T-cell (primary cell): ENCODE measurements around the gene LENG9. TPM values are rescaled to one million over a fixed set of nuclear protein-coding genes. Genes with fewer than 3 reads are reported as not detected.
A peak's percentile ranks its signal among the peaks of the same experiment; 100 is the strongest.

Source experiments
- ATAC-seq, 4 experiments: fragments of 200-7000 bp in 3 of 4; fragments of 150-1000 bp in 1 of 4; cut with Tn5 transposase; replicated peaks in 1 of 4; 1 replicate in 3 of 4; 2 replicates in 1 of 4; pipeline ENCODE4 v1.10.0; 2021; ENCODE audit warnings: moderate library complexity in 3 of 4, mild to moderate bottlenecking in 2 of 4, moderate number of reproducible peaks in 1 of 4
- CTCF ChIA-PET, 2 donors: fragments of 300-600 bp; sonication (Branson Sonifier 250); formaldehyde crosslinking; loops; one replicate each; lab custom pipeline; 2022; ENCODE audit warnings: antibody characterized with exemption in 2 of 2; lab: Charles Lee
- POLR2A ChIA-PET, 2 donors: fragments of 300-600 bp; sonication (Branson Sonifier 250); formaldehyde crosslinking; loops; one replicate each; lab custom pipeline; 2022; ENCODE audit warnings: antibody characterized with exemption in 2 of 2; lab: Charles Lee
- DNase-seq, 35 experiments: peaks; one replicate each; pipeline versions ENCODE4 v3.0.0 to v3.0.0-alpha.2; 2013 to 2023
- H3K27ac ChIP-seq: one replicate; pipeline ENCODE4 v1.5.1; 2013; ENCODE audit warnings: low read length
- H3K27me3 ChIP-seq, 2 experiments: replicated peaks in 1 of 2; 1 replicate in 1 of 2; 2 replicates in 1 of 2; pipeline versions ENCODE4 v1.6.1 to v1.7.0; 2013; ENCODE audit warnings: low read length in 1 of 2, mixed read lengths in 1 of 2; ENCODE audit not compliant: control insufficient read depth in 2 of 2, insufficient read depth in 2 of 2; ENCODE audit errors: extremely low read depth in 1 of 2
- H3K36me3 ChIP-seq, 2 donors: 1 replicate in 1 of 2; 2 replicates in 1 of 2; pipeline versions ENCODE4 v1.6.1 to v1.7.0; 2013; ENCODE audit warnings: low read length in 1 of 2; ENCODE audit not compliant: control insufficient read depth in 2 of 2, insufficient read depth in 1 of 2; ENCODE audit errors: extremely low read depth in 1 of 2
- H3K4me1 ChIP-seq, 2 experiments: 1 replicate in 1 of 2; 2 replicates in 1 of 2; pipeline versions ENCODE4 v1.6.1 to v1.7.0; 2013; ENCODE audit warnings: low read length in 2 of 2, mixed read lengths in 1 of 2; ENCODE audit not compliant: insufficient read depth in 2 of 2, control insufficient read depth in 1 of 2; ENCODE audit errors: extremely low read depth in 1 of 2
- H3K4me3 ChIP-seq, 2 donors: 1 replicate in 1 of 2; 2 replicates in 1 of 2; pipeline versions ENCODE4 v1.5.1 to v1.7.0; 2013; ENCODE audit warnings: mild to moderate bottlenecking in 2 of 2, low read length in 1 of 2, moderate library complexity in 1 of 2; ENCODE audit not compliant: control insufficient read depth in 1 of 2; ENCODE audit errors: extremely low read depth in 1 of 2
- H3K9me3 ChIP-seq: 2 replicates; pipeline ENCODE4 v1.7.0; 2013
- H3K27ac Mint-ChIP-seq, 2 donors: one replicate each; pipeline ENCODE4 v1.8.0; 2020 to 2021; ENCODE audit warnings: mild to moderate bottlenecking in 2 of 2, mixed read lengths in 2 of 2
- H3K27me3 Mint-ChIP-seq, 2 donors: one replicate each; pipeline ENCODE4 v1.8.0; 2021 to 2022; ENCODE audit warnings: mixed read lengths in 2 of 2
- H3K36me3 Mint-ChIP-seq: one replicate; pipeline ENCODE4 v1.8.0; 2021; ENCODE audit warnings: mixed read lengths
- H3K4me1 Mint-ChIP-seq, 3 donors: one replicate each; pipeline ENCODE4 v1.8.0; 2020 to 2022; ENCODE audit warnings: mixed read lengths in 3 of 3, mild to moderate bottlenecking in 1 of 3
- H3K4me3 Mint-ChIP-seq, 3 donors: one replicate each; pipeline ENCODE4 v1.8.0; 2020 to 2022; ENCODE audit warnings: mild to moderate bottlenecking in 3 of 3, mixed read lengths in 3 of 3, moderate library complexity in 3 of 3
- H3K9me3 Mint-ChIP-seq, 3 donors: one replicate each; pipeline ENCODE4 v1.8.0; 2020 to 2022; ENCODE audit warnings: mixed read lengths in 3 of 3
- WGBS: methylation state at CpG from one replicate; pipeline ENCODE4 v1.1.5; 2013; ENCODE audit warnings: missing lambda C conversion rate; ENCODE audit not compliant: insufficient coverage; 5-methylcytosine and 5-hydroxymethylcytosine counted together
- total RNA-seq, 35 experiments: library from RNA in 6 of 35; stranded (reverse) in 6 of 35; fragments of 120-200 nt in 1 of 35; gene quantifications; one replicate each; pipeline versions ENCODE4 v1.2.1 to v1.2.4 and lab custom pipeline; 2013 to 2026

Gene LENG9
- total RNA-seq, 5 donors from 2014 or later (not counting 1 experiment from before 2014, with no cell fraction given), result 2.2 to 7.9 (median 7.5) TPM

GRCh38 chr19:54458648-54459281 is 4.8 kb downstream of the LENG9 start:
- H3K36me3 Mint-ChIP-seq, result peaks cover 28% of the 10 kb centered on the region
- WGBS, result 97% methylated on average over 10 of the region's 11 CpGs
- H3K36me3 ChIP-seq, result peaks cover 25 to 80% of the 10 kb centered on the region in 2 donors
- peak overlapping the region in 2 of 3 donors; percentile 11 to 21 for H3K4me3 Mint-ChIP-seq
- peaks cover 24 to 35% (median 33%) of the 10 kb centered on the region in 3 donors for H3K4me1 Mint-ChIP-seq
- H3K27ac Mint-ChIP-seq, result no peak overlapping the region
- POLR2A ChIA-PET, result interaction anchor here in 1 of 2 donors (1.0 kb wide), 1 partner anchor 11 kb away, joined by 7 read pairs; no protein-coding TSS in a partner anchor
- H3K27ac ChIP-seq, result no peak overlapping the region
- H3K4me3 ChIP-seq, result no peak overlapping the region
- no peaks in the 10 kb centered on the region for H3K27me3 ChIP-seq
- no peaks in the 10 kb centered on the region for H3K27me3 Mint-ChIP-seq
- H3K4me1 ChIP-seq, result peaks cover 4 to 51% of the 10 kb centered on the region in 2 experiments
- no peak for ATAC-seq
- H3K9me3 Mint-ChIP-seq, result no peaks in the 10 kb centered on the region
- CTCF ChIA-PET, result no interaction called here
- DNase-seq, result no peak
- no peaks in the 10 kb centered on the region for H3K9me3 ChIP-seq

DNA sequence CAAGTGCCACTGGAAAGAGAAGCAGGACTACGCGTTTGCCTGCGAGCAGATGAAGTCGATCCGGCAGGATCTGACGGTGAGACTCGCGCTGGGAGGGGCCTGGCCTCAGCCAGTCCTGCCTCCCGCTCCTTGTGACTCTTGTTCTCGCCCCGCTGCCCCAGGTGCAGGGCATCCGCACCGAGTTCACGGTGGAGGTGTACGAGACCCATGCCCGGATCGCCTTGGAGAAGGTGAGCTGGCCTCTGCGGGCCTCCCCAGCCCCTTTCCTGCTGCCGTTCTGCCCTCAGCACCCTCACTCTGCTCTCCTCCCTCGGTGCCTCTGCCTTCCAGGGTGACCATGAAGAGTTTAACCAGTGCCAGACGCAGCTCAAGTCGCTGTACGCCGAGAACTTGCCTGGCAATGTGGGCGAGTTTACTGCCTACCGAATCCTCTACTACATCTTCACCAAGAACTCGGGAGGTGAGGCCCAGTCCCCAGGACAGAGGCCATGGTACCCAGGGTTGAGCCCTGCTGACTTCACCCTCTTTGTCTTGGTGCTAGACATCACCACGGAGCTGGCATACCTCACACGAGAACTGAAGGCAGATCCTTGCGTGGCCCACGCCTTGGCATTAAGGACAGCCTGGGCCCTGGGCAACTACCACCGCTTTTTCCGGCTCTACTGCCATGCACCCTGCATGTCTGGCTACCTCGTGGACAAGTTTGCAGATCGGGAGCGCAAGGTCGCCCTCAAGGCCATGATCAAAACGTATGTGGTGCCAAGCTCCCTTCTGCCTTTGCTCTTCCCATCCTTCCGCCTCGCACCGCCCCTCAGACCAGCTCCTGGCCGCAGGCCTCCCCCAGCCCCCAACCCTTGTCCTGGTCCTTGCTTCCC is 5.6 kb downstream of the LENG9 start:
- DNase-seq (no peak), ATAC-seq (no peak)
- Histone ChIP-seq H3K4me3 (no peak overlapping the region), H3K4me1 (peaks cover 4 to 51% of the 10 kb centered on the region in 2 experiments), H3K36me3 (peaks cover 26 to 87% of the 10 kb centered on the region in 2 donors), H3K27ac (no peak overlapping the region), H3K9me3 (no peaks in the 10 kb centered on the region), H3K27me3 (no peaks in the 10 kb centered on the region)
- Mint-ChIP-seq H3K9me3 (no peaks in the 10 kb centered on the region), H3K27me3 (no peaks in the 10 kb centered on the region), H3K4me1 (peaks cover 24 to 38% (median 33%) of the 10 kb centered on the region in 3 donors), H3K36me3 (peaks cover 35% of the 10 kb centered on the region), H3K4me3 (peak overlapping the region in 1 of 3 donors; percentile 11), H3K27ac (peak overlapping the region in 1 of 2 donors; percentile 36)
- CTCF ChIA-PET, result no interaction called here
- POLR2A ChIA-PET, result interaction anchor here in 1 of 2 donors (1.0 kb wide), 1 partner anchor 10 kb away, joined by 7 read pairs; no protein-coding TSS in a partner anchor
- 94% methylated on average over 42 of the region's 42 CpGs for WGBS

DNA sequence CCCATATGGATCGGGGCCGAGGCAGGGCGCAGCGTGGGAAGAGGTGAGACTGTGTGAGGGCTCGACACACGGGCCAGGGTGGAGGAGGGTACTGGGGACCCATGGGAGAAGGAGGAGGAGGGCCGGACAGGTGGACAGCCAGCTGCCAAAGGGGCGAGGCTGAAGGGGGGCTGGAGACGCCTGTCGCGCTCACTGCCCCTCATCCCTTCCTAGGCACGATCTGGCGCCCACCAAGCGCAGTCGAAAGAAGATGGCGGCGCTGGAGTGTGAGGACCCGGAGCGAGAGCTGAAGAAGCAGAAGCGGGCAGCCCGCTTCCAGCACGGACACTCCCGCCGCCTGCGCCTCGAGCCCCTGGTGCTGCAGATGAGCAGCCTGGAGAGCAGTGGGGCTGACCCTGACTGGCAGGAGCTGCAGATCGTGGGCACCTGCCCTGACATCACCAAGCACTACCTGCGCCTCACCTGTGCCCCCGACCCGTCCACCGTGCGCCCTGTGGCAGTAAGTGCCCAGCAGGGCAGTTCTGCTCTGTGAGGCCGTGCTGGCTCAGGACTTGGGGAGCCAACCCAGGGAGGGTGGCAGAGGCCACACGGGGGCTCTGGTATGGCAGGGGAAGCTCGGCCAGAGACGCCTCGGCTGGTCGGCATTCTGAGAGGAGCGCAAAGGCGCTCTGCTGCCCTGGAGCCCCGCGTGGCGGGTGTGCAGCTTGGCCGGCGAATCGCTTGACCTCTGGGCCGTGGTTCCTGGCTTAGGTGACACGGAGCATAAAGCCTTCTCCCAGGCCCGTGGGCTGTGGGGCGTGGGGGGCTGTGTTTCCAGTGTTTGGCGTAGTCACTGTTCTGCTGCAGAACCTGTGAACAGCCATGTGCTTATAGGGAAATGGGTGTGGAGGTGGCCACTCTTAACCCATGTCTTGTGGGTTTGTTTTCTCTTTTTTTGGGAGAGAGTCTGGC is 6.9 kb downstream of the LENG9 start:
- no peaks in the 10 kb centered on the region for H3K27me3 Mint-ChIP-seq
- no peak overlapping the region for H3K27ac Mint-ChIP-seq
- peaks cover 46% of the 10 kb centered on the region for H3K36me3 Mint-ChIP-seq
- Histone ChIP-seq H3K27me3 (no peaks in the 10 kb centered on the region), H3K4me1 (peaks cover 0 to 50% of the 10 kb centered on the region in 2 experiments), H3K9me3 (no peaks in the 10 kb centered on the region), H3K4me3 (no peak overlapping the region), H3K36me3 (peaks cover 34 to 95% of the 10 kb centered on the region in 2 donors), H3K27ac (no peak overlapping the region)
- no peak for DNase-seq
- H3K4me3 Mint-ChIP-seq, result no peak overlapping the region
- ChIA-PET POLR2A (no interaction called here), CTCF (no interaction called here)
- no peaks in the 10 kb centered on the region for H3K9me3 Mint-ChIP-seq
- WGBS, result 97% methylated on average over 49 of the region's 51 CpGs
- peaks cover 30 to 38% (median 34%) of the 10 kb centered on the region in 3 donors for H3K4me1 Mint-ChIP-seq
- ATAC-seq, result peak in 1 of 4 experiments; percentile 5

GRCh38 chr19:54455786-54456422 is 7.7 kb downstream of the LENG9 start:
- no peak overlapping the region for H3K4me3 ChIP-seq
- WGBS, result 98% methylated on average over 22 of the region's 40 CpGs
- POLR2A ChIA-PET, result interaction anchor here in 1 of 2 donors (0.5 kb wide), 1 partner anchor 545 kb away, joined by 3 read pairs; no protein-coding TSS in a partner anchor
- no peaks in the 10 kb centered on the region for H3K9me3 ChIP-seq
- Mint-ChIP-seq H3K4me3 (no peak overlapping the region), H3K4me1 (peaks cover 38 to 45% (median 39%) of the 10 kb centered on the region in 3 donors), H3K9me3 (no peaks in the 10 kb centered on the region), H3K27me3 (no peaks in the 10 kb centered on the region), H3K27ac (no peak overlapping the region), H3K36me3 (peaks cover 53% of the 10 kb centered on the region)
- ATAC-seq (no peak), DNase-seq (no peak)
- peaks cover 39 to 97% of the 10 kb centered on the region in 2 donors for H3K36me3 ChIP-seq
- peaks cover 0 to 58% of the 10 kb centered on the region in 2 experiments for H3K4me1 ChIP-seq
- no peaks in the 10 kb centered on the region for H3K27me3 ChIP-seq
- CTCF ChIA-PET, result interaction anchor here in 1 of 2 donors (0.6 kb wide), 1 partner anchor 273 kb away, joined by 3 read pairs; no protein-coding TSS in a partner anchor
- no peak overlapping the region for H3K27ac ChIP-seq

DNA sequence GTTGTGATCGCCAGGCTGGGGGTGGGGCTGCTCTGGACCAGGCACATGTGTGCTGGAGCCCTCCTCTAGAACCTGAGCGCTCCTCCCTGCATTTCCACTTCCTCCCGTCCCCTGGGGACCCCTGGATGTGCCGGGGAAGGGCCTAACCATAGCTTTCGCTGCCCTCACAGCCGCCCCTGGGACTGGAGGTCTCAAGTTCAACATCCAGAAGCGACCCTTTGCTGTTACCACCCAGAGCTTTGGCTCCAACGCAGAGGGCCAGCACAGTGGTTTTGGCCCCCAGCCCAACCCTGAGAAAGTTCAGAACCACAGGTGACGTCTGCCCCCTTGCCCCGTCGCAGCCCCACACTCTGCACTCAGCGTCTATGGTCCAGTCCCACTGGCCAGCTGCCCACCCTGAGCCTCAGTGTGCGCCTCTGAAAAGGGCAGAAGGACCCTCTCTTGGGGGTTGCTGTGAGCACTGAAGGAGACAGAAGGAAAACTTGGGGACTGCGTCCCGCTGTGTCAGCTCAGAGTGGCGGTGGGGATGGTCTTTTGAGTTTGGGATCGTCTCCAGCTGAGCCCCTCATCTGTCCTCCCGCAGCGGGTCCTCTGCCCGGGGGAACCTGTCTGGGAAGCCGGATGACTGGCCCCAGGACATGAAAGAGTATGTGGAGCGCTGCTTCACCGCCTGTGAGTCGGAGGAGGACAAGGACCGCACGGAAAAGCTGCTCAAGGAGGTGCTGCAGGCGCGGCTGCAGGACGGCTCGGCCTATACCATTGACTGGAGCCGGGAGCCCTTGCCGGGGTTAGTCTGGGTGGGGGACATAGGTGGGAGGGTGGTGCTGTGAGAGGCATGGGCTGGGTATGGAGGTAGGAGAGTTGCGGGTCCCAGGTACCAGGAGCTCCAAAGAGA is 8.6 kb downstream of the LENG9 start:
- Mint-ChIP-seq H3K27me3 (no peaks in the 10 kb centered on the region), H3K27ac (no peak overlapping the region), H3K4me3 (no peak overlapping the region), H3K9me3 (no peaks in the 10 kb centered on the region), H3K36me3 (peaks cover 55% of the 10 kb centered on the region), H3K4me1 (peaks cover 47 to 53% (median 47%) of the 10 kb centered on the region in 3 donors)
- WGBS, result 95% methylated on average over 30 of the region's 33 CpGs
- ChIA-PET CTCF (no interaction called here), POLR2A (interaction anchor here in 1 of 2 donors (0.5 to 0.6 kb wide), 2 partner anchors 133 to 546 kb away, joined by 3 to 11 read pairs; no protein-coding TSS in a partner anchor)
- H3K4me1 ChIP-seq, result peaks cover 2 to 64% of the 10 kb centered on the region in 2 experiments
- H3K27me3 ChIP-seq, result no peaks in the 10 kb centered on the region
- H3K9me3 ChIP-seq, result no peaks in the 10 kb centered on the region
- peaks cover 36 to 97% of the 10 kb centered on the region in 2 donors for H3K36me3 ChIP-seq
- ATAC-seq, result no peak
- H3K4me3 ChIP-seq, result no peak overlapping the region
- no peak for DNase-seq
- no peak overlapping the region for H3K27ac ChIP-seq
